Erythroblast (primary cell): ENCODE data around the gene SSUH2.

Experiments
- GATA1 ChIP-seq: IDR thresholded peaks from 2 replicates; pipeline ENCODE4 v1.6.1; 2011; ENCODE audit warnings: low read depth, mild to moderate bottlenecking, control low read depth, low read length, moderate library complexity
- POLR2A ChIP-seq: IDR thresholded peaks from 2 replicates; pipeline ENCODE4 v1.6.1; 2011; ENCODE audit warnings: mild to moderate bottlenecking, low read length

DNA sequence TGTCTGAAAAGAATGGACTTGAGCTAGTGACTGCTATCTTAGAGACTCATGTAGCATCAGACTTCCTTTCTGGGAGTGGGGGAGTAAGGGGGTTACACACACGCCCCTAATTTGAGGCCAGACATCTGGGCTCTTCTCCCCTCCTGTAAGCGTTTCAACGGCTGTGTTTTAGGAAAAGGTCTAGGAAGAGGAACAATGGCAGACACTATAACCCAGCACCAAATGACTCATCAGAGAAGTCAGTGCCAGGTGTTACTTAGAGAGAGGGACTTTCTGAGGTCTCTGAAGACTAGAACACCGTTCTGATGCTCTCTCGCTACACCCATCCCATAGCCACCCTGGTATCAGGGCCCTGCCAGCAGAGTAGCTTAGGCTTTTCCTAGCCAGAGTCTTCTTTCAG, 65.5 kb downstream of the SSUH2 start:
- TF ChIP-seq POLR2A (no peak), GATA1 (no peak)
